Astrocyte (in vitro differentiated cells and primary cell): Measurements from ENCODE around the gene CARTPT.

Experiments used
- CTCF ChIP-seq: IDR thresholded peaks from 2 replicates; pipeline ENCODE4 v1.5.1; 2011; ENCODE audit warnings: low read depth, mild to moderate bottlenecking, inconsistent platforms, low read length, moderate library complexity; ENCODE audit not compliant: insufficient read depth
- EZH2 ChIP-seq: IDR thresholded peaks from 2 replicates; pipeline ENCODE4 v1.6.1; 2012; ENCODE audit warnings: mild to moderate bottlenecking, low read length, inconsistent platforms; ENCODE audit not compliant: insufficient read depth

- TF ChIP-seq CTCF, result no peak
- TF ChIP-seq EZH2, result no peak
Observed at GRCh38 chr5:71727978-71728377, 8.9 kb downstream of the CARTPT start.
